CD14-positive monocyte (primary cell): ENCODE measurements around the gene ACTN4. TPM values are rescaled to one million over a fixed set of nuclear protein-coding genes. Genes with fewer than 3 reads are reported as not detected.

Experiments used
- DNase-seq, 3 donors: peaks; one replicate each; pipeline ENCODE4 v3.0.0-alpha.2; 2011 to 2022
- H2AFZ ChIP-seq: 2 replicates; pipeline ENCODE4 v1.6.0; 2012; ENCODE audit warnings: mild to moderate bottlenecking, low read depth, low read length, inconsistent platforms; ENCODE audit not compliant: insufficient read depth, poor library complexity, severe bottlenecking
- H3K27ac ChIP-seq, 2 donors: 1 replicate in 1 of 2; 2 replicates in 1 of 2; pipeline ENCODE4 v1.5.1; 2012 to 2013; ENCODE audit warnings: low read length in 2 of 2, control low read depth in 1 of 2, inconsistent platforms in 1 of 2, low read depth in 1 of 2, mild to moderate bottlenecking in 1 of 2
- H3K27me3 ChIP-seq, 2 donors: one replicate each; pipeline versions ENCODE4 v1.6.0 to v1.6.1; 2011 to 2013; ENCODE audit warnings: low read length in 2 of 2; ENCODE audit not compliant: control insufficient read depth in 2 of 2, insufficient read depth in 2 of 2
- H3K36me3 ChIP-seq, 2 donors: replicated peaks in 1 of 2; 1 replicate in 1 of 2; 2 replicates in 1 of 2; pipeline versions ENCODE4 v1.5.1 to v1.6.1; 2012 to 2013; ENCODE audit warnings: low read length in 2 of 2, control low read depth in 1 of 2, inconsistent platforms in 1 of 2, mild to moderate bottlenecking in 1 of 2; ENCODE audit not compliant: insufficient read depth in 2 of 2, control insufficient read depth in 1 of 2
- H3K4me1 ChIP-seq, 2 donors: 1 replicate in 1 of 2; 2 replicates in 1 of 2; pipeline versions ENCODE4 v1.5.1 to v1.6.1; 2012 to 2013; ENCODE audit warnings: low read length in 2 of 2, control low read depth in 1 of 2, inconsistent platforms in 1 of 2, mild to moderate bottlenecking in 1 of 2, moderate library complexity in 1 of 2; ENCODE audit not compliant: insufficient read depth in 2 of 2, control insufficient read depth in 1 of 2
- H3K4me2 ChIP-seq: replicated peaks from 2 replicates; pipeline ENCODE3; 2012; ENCODE audit warnings: low read length, moderate library complexity, mild to moderate bottlenecking; ENCODE audit not compliant: poor library complexity, severe bottlenecking; ENCODE audit errors: extremely low read depth
- H3K4me3 ChIP-seq, 3 experiments: fragments of 200-600 bp in 1 of 3; sonication (generic) in 1 of 3; replicated peaks in 1 of 3; 1 replicate in 2 of 3; 2 replicates in 1 of 3; pipeline ENCODE4 v1.5.1; 2011 to 2013; ENCODE audit warnings: low read length in 3 of 3, mild to moderate bottlenecking in 3 of 3, control low read depth in 2 of 3, low read depth in 2 of 3, inconsistent platforms in 1 of 3, moderate library complexity in 1 of 3
- H3K79me2 ChIP-seq: 2 replicates; pipeline ENCODE4 v1.6.0; 2012; ENCODE audit warnings: mild to moderate bottlenecking, control low read depth, inconsistent platforms, low read length, moderate library complexity; ENCODE audit not compliant: insufficient read depth
- H3K9ac ChIP-seq: 2 replicates; pipeline ENCODE4 v1.6.0; 2017; ENCODE audit warnings: low read length, mild to moderate bottlenecking; ENCODE audit not compliant: insufficient read depth, poor library complexity, severe bottlenecking
- H3K9me3 ChIP-seq, 2 donors: replicated peaks in 1 of 2; 1 replicate in 1 of 2; 2 replicates in 1 of 2; pipeline versions ENCODE4 v1.5.1 to v1.6.1; 2012 to 2013; ENCODE audit warnings: low read length in 2 of 2, control low read depth in 1 of 2; ENCODE audit not compliant: control insufficient read depth in 1 of 2, insufficient read depth in 1 of 2
- H4K20me1 ChIP-seq: 2 replicates; pipeline ENCODE4 v1.6.0; 2012; ENCODE audit warnings: mild to moderate bottlenecking, low read length, control low read depth, moderate library complexity; ENCODE audit not compliant: insufficient read depth
- H3K27ac Mint-ChIP-seq, 7 donors: one replicate each; pipeline ENCODE4 v1.8.0; 2020; ENCODE audit warnings: mild to moderate bottlenecking in 7 of 7, mixed read lengths in 7 of 7, moderate library complexity in 6 of 7, inconsistent platforms in 2 of 7
- H3K27me3 Mint-ChIP-seq, 3 donors: one replicate each; pipeline ENCODE4 v1.8.0; 2021 to 2022; ENCODE audit warnings: low read depth in 3 of 3, mild to moderate bottlenecking in 3 of 3, mixed read lengths in 3 of 3, moderate library complexity in 3 of 3, inconsistent platforms in 1 of 3
- H3K36me3 Mint-ChIP-seq, 2 donors: one replicate each; pipeline ENCODE4 v1.8.0; 2020; ENCODE audit warnings: mixed read lengths in 2 of 2, inconsistent platforms in 1 of 2, mild to moderate bottlenecking in 1 of 2
- H3K4me1 Mint-ChIP-seq: one replicate; pipeline ENCODE4 v1.8.0; 2020; ENCODE audit warnings: mild to moderate bottlenecking, mixed read lengths
- H3K4me3 Mint-ChIP-seq, 2 donors: one replicate each; pipeline ENCODE4 v1.8.0; 2020; ENCODE audit warnings: mild to moderate bottlenecking in 2 of 2, mixed read lengths in 2 of 2, moderate library complexity in 1 of 2
- H3K9me3 Mint-ChIP-seq, 7 donors: one replicate each; pipeline ENCODE4 v1.8.0; 2020 to 2022; ENCODE audit warnings: mixed read lengths in 7 of 7, mild to moderate bottlenecking in 6 of 7, moderate library complexity in 6 of 7, inconsistent platforms in 2 of 7
- CTCF ChIP-seq: fragments of 200-600 bp; IDR thresholded peaks from one replicate; pipeline ENCODE4 v1.8.0; 2022; ENCODE audit warnings: antibody characterized with exemption, mild to moderate bottlenecking
- WGBS: methylation state at CpG from one replicate; pipeline ENCODE4 v1.1.5; 2013; ENCODE audit warnings: missing lambda C conversion rate; ENCODE audit not compliant: insufficient coverage; 5-methylcytosine and 5-hydroxymethylcytosine counted together
- intact Hi-C, 2 donors: fragments of 100-400 bp; cut with micrococcal nuclease; formaldehyde crosslinking; loops; one replicate each; pipeline versions ENCODE4 v1.15.0 to v1.15.1; 2023
- polyA plus RNA-seq, 3 donors: library from polyadenylated mRNA; depleted of rRNA in 1 of 3; unstranded in 2 of 3; stranded (reverse) in 1 of 3; fragments of 300-500 nt in 2 of 3; fragments of >200 nt in 1 of 3; fragmentation: Illumina TruSeq in 2 of 3; gene quantifications; 1 replicate in 2 of 3; 2 replicates in 1 of 3; pipeline ENCODE4 v1.2.3, GENCODE V29; 2012 to 2021

The ACTN4 gene
- polyA plus RNA-seq, 3 donors: 8.4 to 177 (median 16.0) TPM

- Histone ChIP-seq H3K4me2 (no peak overlapping the region), H3K27me3 (no peaks in the 10 kb centered on the region), H3K4me1 (no peaks in the 10 kb centered on the region), H3K79me2 (no peaks in the 10 kb centered on the region), H2AFZ (no peak overlapping the region), H3K9ac (no peak overlapping the region), H3K36me3 (peaks cover 75 to 86% of the 10 kb centered on the region in 2 donors), H3K4me3 (no peak overlapping the region), H3K9me3 (no peaks in the 10 kb centered on the region), H3K27ac (no peak overlapping the region), H4K20me1 (peaks cover 4% of the 10 kb centered on the region)
- intact Hi-C loops: no loop called here
- TF ChIP-seq CTCF: no peak
- Mint-ChIP-seq H3K4me1 (no peaks in the 10 kb centered on the region), H3K36me3 (peaks cover 73 to 97% of the 10 kb centered on the region in 2 donors), H3K27me3 (peaks cover 0 to 1% (median 0%) of the 10 kb centered on the region in 3 donors), H3K4me3 (no peak overlapping the region), H3K27ac (no peak overlapping the region), H3K9me3 (peaks cover 0 to 2% (median 0%) of the 10 kb centered on the region in 7 donors)
- DNase-seq: no peak
- WGBS: 100% methylated on average over 11 of the region's 17 CpGs
Measured at GRCh38 chr19:38727306-38727867, 79.9 kb downstream of the ACTN4 start.

- Histone ChIP-seq H4K20me1 (no peaks in the 10 kb centered on the region), H3K27ac (no peak overlapping the region), H3K4me2 (no peak overlapping the region), H3K9me3 (no peaks in the 10 kb centered on the region), H3K79me2 (no peaks in the 10 kb centered on the region), H3K9ac (no peak overlapping the region), H3K4me1 (peaks cover 0 to 2% of the 10 kb centered on the region in 2 donors), H2AFZ (no peak overlapping the region), H3K27me3 (no peaks in the 10 kb centered on the region), H3K4me3 (no peak overlapping the region), H3K36me3 (peaks cover 69 to 79% of the 10 kb centered on the region in 2 donors)
- Mint-ChIP-seq H3K36me3 (peaks cover 69 to 91% of the 10 kb centered on the region in 2 donors), H3K4me1 (peaks cover 6% of the 10 kb centered on the region), H3K9me3 (peaks cover 0 to 2% (median 0%) of the 10 kb centered on the region in 7 donors), H3K27me3 (peaks cover 0 to 1% (median 0%) of the 10 kb centered on the region in 3 donors), H3K27ac (no peak overlapping the region), H3K4me3 (no peak overlapping the region)
- intact Hi-C loops: no loop called here
- TF ChIP-seq CTCF: no peak
- 85% methylated on average over 16 of the region's 33 CpGs for WGBS
- DNase-seq: no peak
Measured at GRCh38 chr19:38727868-38728660, 80.6 kb downstream of the ACTN4 start.
